Hypothalamus (tissue), 51 donors: ENCODE results near the gene GEMIN2.
"Not testable (repeated sequence)": the region's sequence is repeated elsewhere in the genome, so short reads cannot be mapped to it uniquely, and the experiment has no call there.

ENCODE experiments used
- DNase-seq, 51 donors: peaks; one replicate each; lab custom pipeline; 2025; lab: John Stamatoyannopoulos, UW

GEMIN2 gene

DNA sequence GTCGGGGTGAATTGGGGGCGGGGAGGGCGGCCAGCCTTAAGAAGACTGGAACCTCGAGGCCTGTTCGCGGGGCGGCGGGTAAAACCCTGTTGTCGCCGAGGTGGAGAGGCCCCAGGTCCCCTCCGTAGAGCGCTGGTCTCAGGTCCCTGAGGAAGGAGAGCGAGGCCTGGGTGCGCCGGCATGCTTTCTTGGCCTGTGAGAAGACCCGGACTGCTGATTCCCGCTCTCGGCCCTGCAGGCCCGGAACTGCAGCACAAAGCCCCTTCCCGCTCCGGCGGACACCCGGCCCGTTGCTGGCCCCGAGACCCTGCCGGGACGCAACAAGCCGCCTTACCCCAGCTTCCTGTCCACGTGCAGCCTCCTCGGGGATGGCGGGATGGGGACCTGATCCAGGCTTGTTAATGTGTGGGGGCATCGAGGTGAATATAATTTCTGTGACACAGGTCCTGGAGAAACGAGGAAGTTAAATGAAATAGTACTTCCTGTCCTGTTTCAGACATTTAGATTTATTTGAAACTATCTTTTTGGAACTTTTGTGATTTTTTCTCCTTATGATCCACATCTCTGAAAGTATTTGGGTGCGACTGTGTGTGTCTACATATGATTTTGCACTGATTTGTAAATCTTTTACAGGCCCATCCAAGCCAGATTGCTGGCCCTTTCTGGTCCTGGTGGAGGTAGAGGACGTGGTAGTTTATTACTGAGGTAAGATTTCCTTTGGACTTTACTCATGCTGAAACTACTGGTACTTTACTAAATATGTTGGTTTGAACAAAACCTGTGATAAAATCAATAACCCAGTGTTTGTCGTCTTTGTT is 61.5 kb downstream of the GEMIN2 start:
- peak in 11 of 51 donors; percentile 32 to 65 (median 51) for DNase-seq

- no peak for DNase-seq
Observed at GRCh38 chr14:39176263-39177167, 62.4 kb downstream of the GEMIN2 start.

DNA sequence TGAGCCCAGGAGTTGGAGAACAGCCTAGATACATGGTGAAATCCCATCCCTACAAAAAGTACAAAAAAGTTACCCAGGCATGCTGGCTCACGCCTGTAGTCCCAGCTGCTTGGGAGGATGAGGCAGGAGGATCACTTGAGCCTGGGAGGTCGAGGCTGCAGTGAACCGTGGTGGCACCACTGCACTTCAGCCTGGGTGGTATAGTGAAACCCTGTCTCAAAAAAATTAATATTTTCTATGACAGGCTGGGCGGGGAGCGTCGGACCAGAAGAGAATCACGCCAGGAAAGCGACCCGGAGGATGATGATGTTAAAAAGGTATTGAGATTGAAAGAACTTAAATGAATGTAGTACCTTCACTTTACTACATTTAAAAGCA is 63.0 kb downstream of the GEMIN2 start:
- no peak for DNase-seq

GRCh38 chr14:39179042-39179441 is 64.9 kb downstream of the GEMIN2 start:
- no peak for DNase-seq

GRCh38 chr14:39180553-39180952 is 66.4 kb downstream of the GEMIN2 start:
- no peak for DNase-seq

- DNase-seq: no peak
Observed at GRCh38 chr14:39181026-39181692, 67.0 kb downstream of the GEMIN2 start.

- no peak for DNase-seq
Observed at GRCh38 chr14:39181693-39182047, 67.5 kb downstream of the GEMIN2 start.

GRCh38 chr14:39182770-39183684 is 68.9 kb downstream of the GEMIN2 start:
- DNase-seq: no peak

- not testable (repeated sequence) for DNase-seq
Observed at GRCh38 chr14:39183685-39184003, 69.5 kb downstream of the GEMIN2 start.

- DNase-seq: no peak
Observed at GRCh38 chr14:39184628-39185255, 70.6 kb downstream of the GEMIN2 start.

DNA sequence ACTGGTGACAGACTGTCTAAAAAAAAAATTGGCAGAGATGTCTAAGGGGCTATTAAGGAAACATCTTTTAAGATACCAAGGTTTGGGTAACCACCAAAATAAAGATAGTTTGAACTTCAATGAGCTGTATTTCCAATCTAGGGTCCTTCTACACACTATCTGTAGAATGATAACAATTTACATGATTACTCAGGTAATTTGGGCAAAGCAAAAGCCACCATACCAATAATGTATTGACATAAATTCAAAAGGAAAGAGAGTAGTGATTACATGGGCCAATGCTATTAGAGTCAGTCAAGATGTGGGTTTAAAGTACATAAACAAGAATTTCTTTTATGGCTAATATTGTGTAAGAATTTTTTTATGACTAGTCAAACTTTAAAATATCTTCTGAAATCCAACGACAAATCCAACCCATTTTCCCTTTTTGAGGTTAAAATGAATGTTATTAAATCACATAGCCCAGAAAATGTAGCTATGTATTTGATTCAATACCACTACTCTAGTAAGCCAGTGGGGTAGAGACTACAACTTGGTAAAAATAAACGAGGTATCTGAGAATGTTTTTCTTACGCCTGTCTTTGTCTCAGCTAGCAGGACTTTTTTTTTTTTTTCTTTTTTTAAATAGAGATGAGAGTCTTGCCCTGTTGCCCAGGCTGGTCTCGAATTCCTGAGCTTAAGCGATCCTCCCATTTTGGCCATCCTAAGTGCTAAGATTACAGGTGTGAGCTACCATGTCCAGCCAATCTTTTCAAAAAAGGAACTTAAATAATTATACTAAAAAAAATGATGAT is 71.3 kb downstream of the GEMIN2 start:
- DNase-seq: no peak
